GDM1 (cell line): ENCODE data around the gene SH3BGRL2.
A peak's percentile ranks its signal among the peaks of the same experiment; 100 is the strongest.
"Not testable (repeated sequence)": the region's sequence is repeated elsewhere in the genome, so short reads cannot be mapped to it uniquely, and the experiment has no call there.

ENCODE experiments used
- DNase-seq: peaks from one replicate; lab custom pipeline; 2025; lab: John Stamatoyannopoulos, UW

The SH3BGRL2 gene

DNA sequence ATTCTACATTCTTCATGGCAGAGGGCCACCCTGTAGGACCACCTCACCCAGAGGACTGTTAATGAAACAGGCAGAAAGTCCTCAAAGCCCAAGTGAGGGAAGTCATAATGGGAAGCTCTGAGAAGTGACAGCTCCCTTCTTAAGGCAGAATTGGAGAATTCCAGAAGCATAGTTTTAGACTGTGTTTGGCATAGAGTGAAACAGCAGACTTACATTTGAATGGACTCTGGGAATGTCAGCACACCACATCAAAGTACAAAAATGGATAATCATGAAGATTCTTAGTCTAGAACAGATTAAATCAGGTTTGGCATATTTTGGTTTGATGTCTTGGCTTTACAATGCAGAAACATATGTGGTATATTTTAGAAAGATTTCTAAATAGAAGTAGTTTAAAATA lies 17.9 kb downstream of the SH3BGRL2 start:
- no peak for DNase-seq

- DNase-seq = no peak
Measured at GRCh38 chr6:79650950-79651349, 19.8 kb downstream of the SH3BGRL2 start.

GRCh38 chr6:79656134-79656533 lies 25.0 kb downstream of the SH3BGRL2 start:
- no peak for DNase-seq

- DNase-seq = no peak
Measured at GRCh38 chr6:79657238-79657637, 26.1 kb downstream of the SH3BGRL2 start.

DNA sequence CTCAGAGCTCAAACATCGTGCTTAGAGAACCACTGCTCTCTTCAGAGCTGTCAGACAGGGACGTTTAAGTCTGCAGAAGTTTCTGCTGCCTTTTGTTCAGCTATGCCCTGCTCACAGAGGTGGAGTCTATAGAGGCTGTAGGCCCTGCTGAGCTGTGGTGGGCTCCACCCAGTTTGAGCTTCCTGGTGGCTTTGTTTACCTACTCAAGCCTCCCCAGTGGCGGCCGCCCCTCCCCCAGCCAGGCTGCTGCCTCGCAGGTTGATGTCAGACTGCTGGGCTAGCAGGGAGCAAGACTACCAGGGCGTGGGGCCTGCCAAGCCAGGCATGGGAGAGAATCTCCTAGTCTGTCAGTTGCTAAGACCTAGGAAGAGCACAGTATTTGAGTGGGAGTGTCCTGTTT lies 32.5 kb downstream of the SH3BGRL2 start:
- DNase-seq = not testable (repeated sequence)

GRCh38 chr6:79665725-79666551 lies 34.8 kb downstream of the SH3BGRL2 start:
- DNase-seq = no peak

DNA sequence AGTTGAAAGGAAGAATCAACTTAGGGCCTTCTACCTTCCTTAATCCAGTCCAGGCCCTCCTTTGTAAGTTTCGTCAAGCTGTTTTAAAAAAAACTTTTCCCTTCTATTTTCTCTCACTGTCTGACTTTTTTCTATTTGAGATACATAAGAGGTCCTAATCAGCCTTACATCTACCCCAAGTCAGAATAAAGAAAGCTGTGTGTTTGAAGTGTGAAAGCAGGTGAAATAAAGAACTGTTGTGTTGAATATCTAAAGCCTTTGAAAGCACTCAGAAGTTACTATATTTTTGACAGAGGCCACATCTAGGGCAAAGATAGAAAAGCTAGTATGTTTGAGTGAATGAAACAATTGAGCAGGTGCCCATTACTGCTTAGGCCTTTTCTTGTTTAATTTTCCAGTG lies 35.5 kb downstream of the SH3BGRL2 start:
- DNase-seq = no peak

DNA sequence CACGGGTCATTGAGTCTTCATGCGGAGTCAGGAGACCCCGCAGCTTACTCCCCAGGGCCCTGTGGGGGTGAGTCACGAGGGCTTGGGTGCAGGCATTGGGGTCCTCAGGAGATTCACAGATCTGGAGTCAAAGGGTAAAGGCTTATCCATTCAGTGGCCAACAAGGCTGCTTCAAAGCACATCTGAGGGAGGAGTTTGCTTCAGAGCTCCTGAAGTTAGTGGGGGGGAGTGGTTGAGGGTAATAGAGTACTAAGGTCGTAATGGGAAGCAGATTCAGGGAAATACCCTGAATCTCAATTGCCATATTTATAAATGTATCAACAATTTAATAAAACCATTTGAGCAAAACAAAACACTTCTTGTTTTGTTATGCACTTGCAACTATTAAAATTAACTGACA lies 37.3 kb downstream of the SH3BGRL2 start:
- DNase-seq = no peak

GRCh38 chr6:79669766-79670165 lies 38.6 kb downstream of the SH3BGRL2 start:
- no peak for DNase-seq

DNA sequence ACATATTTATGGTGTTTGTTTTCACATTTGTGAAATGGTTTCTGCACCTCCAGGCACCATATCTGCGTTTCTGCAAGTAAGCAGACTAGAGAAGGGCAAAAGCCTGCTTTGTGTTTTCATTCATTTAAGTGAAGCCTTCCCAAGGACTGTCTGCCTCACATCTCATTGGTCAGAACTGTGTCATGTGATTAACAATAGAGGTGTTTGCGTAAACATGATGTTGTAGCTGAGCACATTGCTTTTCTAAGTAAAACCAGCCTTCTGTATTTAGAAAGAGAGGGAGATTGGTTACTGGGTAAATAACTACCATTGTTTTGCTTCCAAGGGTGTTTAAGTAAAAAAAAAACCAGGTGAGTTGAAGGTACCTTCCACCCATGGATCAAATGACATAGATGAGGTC lies 39.7 kb downstream of the SH3BGRL2 start:
- no peak for DNase-seq

GRCh38 chr6:79671600-79672266 lies 40.6 kb downstream of the SH3BGRL2 start:
- peak; percentile 40 for DNase-seq

- DNase-seq = peak; percentile 8
Measured at GRCh38 chr6:79672631-79673111, 41.5 kb downstream of the SH3BGRL2 start.

DNA sequence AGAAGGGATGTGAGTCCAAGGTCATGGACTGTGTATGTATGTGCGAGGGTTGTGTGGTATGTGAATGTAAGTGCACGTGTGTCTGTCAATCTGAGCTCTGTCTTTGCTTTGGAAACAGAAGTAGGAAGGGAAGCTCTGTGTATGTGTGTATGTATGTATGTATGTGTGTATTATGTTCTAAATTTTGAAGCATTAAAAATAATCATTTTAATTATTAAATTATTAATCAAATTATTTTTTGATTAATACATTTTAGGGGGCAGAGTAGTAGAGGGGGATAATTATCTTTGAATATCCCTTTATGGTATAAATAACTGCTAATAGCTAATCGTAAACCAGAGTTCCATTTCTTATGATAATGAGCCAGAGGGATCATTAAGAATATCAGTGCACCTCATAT lies 42.8 kb downstream of the SH3BGRL2 start:
- no peak for DNase-seq

DNA sequence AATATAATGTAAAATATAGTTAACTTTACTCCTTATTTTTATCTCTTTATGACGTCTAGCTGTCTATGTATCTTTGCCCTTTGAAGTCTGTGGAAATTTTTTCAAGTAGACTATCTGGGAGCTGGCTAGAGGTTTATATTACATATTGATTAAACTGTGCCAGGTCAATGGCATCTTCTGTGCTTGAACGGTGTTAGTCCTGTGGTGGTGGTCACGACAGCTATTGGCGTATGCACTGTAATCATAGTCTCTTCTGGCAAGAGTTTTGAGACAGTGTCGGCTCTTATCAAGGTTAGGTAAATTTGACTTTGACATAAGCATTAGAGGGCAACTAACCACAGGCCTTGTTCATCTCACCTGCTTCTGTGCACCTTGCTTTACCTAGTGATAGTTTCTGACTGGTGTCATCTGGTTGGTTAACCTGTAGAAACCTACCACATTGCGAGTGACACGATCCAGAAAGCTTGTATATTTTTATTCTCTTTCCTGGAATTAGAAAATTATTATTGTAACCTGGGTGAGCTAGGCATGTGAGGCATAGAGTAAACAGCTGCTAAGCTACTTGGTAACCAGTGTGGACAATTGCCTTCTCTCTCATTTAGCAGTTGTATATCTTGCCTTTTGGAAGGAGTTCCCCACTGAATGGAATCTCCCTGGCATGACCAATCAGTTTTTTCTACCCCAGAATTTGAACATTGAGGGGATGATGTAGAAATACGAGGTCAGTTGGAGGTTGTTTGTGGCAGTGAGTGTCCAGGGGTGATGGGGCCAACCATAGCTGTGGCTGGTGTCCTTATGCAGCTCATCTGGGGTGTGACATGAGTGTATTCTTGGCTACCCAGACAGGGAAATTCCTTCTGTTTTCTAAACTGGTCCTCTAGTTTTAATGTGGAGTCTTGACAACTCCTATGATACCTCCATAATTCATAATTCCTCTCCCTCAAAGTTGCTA lies 45.9 kb downstream of the SH3BGRL2 start:
- DNase-seq = no peak

GRCh38 chr6:79682682-79683081 lies 51.6 kb downstream of the SH3BGRL2 start:
- not testable (repeated sequence) for DNase-seq

DNA sequence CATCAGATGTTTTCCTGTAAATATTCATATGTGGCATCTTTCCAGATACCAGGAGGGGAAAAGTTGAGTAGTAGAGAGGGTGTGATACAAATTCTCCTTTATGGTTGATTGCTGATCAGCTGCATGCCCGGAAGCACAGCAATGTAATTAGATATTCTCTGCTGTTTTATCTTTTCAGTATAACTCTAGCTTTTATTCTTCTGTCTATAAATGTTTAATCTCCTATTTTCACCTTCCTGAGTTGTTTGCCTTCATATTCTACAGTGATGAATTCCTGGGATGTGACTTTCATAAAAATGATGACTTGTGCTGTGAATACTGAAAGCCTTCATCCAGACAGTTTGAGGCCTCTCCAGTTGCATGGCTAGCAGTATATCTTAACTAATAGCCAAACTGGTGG lies 53.7 kb downstream of the SH3BGRL2 start:
- DNase-seq = no peak

GRCh38 chr6:79686707-79687309 lies 55.7 kb downstream of the SH3BGRL2 start:
- DNase-seq = no peak

DNA sequence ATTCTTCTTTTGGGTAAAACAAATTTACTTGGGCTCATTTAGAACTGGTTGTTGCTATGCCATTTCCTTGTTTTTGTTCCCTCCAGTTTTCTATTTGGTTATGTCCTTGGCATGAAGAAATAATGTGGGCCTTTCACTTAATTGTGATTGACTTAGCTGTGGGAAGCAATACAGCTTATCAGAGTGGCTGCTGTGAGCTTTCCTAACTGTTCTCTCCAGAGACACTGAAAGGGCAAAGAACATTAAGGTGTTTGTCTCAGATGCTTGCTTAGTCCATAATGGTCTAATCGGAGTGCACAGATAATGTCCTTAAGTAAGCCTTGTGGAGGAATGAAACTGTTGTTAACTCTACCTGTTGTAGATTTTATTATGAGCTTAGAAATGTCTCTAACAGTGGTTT lies 56.6 kb downstream of the SH3BGRL2 start:
- DNase-seq = no peak

- no peak for DNase-seq
Measured at GRCh38 chr6:79694156-79694555, 63.0 kb downstream of the SH3BGRL2 start.

GRCh38 chr6:79694623-79695343 lies 63.7 kb downstream of the SH3BGRL2 start:
- DNase-seq = no peak

GRCh38 chr6:79697430-79697829 lies 66.3 kb downstream of the SH3BGRL2 start:
- DNase-seq = no peak
